Hematopoietic multipotent progenitor cell treated with erythropoietin and hydrocortisone succinate and interleukin-3 and kit ligand, for 4 days (in vitro differentiated cells): ENCODE results near the gene NCAM2.
A peak's percentile ranks its signal among the peaks of the same experiment; 100 is the strongest.

Source experiments
- DNase-seq: peaks from one replicate; pipeline ENCODE4 v3.0.0-alpha.2; 2015

NCAM2 gene

DNA sequence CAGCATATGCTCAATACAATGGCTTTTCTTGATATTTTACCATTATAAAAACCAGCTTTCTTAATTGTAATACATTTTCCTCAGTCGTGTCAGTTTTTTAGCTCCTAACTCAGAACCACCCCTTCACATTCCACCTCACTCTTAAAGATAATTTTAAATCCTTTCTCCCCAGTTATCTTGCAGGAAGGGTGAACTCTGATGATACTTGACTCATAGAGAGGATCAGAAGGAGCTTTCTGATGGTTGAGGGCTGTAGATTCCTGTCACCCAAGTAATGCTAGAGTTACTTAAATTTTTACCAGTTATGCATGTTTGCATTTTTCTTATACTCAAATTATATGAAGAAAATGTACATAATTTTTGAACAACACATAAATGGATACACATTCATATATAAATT, 233.7 kb downstream of the NCAM2 start:
- DNase-seq, result no peak

DNA sequence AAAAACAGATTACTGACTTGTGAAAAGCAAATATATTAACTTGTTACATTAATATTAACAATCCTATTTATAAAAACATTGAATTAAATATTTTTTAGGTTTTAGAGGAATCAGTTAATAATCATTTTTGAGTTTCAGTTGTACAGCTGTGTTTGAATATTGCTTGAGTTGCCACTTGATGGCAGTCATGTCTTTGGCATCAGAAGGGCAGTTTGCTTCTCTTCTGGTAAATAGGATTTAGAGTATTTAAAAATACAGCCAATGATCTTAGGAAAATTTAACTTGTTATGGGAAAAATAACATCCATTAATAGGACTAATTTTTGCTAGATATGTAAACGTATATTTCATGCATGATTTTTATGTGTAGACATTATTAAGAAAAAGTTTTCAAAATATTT, 234.1 kb downstream of the NCAM2 start:
- DNase-seq, result peak; percentile 49

DNA sequence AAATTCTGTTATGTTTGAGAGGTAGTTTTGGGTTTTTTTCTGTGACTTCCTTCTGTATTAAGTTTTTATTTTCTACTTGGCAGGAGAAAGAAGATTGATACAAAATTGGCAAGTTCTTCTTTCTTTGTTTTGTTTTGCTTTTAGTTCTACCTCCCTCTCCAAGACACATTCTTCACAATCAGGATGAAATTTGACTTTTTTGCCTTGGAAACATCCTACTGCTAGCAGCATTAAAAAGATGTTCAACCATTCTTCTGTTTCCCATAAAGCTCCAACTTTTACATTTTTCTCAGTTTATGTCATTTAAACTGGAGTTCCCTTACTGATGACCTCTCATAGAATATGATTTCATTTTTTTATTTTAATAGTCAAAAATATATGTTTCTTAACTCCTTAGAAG, 234.8 kb downstream of the NCAM2 start:
- DNase-seq, result no peak

DNA sequence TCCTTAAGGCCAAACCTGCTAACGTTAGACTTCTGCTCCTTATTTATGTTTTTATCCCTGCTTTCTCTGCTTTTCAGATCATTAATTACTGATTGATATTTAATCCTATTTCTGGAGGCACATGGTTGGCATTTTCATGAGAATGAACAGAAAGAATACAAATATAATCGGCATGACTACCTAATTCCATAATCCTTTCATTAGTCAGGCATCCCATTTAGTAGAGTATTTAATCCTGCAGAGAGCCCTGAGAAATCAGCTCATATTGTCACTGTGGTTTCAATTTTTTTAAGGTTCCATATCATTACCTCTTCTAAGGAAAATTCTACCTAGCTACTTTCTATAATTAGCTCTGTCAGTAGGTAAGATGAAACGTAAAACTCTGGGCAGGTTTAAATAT, 238.8 kb downstream of the NCAM2 start:
- DNase-seq, result no peak

DNA sequence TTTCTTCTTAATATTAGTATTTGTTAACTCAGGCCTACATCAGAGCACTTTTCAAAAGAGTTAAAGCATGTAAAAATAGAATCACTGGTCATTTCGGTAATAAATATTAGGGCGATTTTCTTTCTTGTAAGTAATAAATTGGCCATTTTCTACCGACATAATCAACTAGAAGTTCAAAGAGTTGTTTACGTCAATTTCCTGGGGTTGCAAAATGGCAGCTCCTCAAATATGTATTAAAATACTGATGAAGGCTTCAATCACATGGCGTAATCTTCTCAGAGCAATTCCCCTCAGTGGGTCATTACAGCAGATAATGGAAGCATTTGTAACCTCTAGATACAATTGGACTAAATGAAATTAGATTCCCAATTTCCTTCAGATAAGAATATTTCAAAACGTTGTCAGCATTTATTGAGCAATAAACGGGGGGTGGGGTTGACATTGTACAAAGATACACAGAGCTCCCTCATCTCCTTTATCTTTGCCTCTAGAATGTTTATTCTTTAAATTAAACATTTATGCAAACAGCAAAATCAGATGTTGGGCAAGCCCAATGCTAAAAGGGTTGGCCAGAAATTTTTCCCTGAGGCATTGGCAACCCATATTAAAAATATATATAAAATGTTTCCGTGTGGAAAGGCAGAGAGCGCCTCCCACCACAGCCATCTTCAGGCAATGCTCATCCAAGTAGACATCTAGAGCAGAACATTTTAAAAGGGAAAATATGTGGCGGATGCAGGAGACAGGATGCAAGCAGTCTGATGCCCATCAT, 240.6 kb downstream of the NCAM2 start:
- no peak for DNase-seq

DNA sequence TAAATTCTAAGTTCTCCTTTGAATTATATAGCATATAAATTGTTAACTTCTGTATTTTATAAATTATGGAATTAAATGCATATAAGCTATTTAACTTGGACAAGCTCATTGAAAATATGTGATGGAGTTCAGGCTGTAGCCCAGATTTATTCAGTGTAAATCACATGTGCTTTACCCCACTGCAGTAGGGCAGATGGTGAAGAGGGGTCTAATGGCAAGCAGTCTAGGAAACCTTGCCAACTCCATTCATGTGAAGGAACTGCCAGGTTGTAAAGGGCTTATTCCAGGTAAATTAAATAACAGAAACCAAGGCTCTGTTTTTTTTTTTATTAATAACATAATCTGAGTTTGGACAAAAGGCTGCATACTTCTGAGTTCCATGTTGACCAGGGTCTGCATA, 243.2 kb downstream of the NCAM2 start:
- no peak for DNase-seq

DNA sequence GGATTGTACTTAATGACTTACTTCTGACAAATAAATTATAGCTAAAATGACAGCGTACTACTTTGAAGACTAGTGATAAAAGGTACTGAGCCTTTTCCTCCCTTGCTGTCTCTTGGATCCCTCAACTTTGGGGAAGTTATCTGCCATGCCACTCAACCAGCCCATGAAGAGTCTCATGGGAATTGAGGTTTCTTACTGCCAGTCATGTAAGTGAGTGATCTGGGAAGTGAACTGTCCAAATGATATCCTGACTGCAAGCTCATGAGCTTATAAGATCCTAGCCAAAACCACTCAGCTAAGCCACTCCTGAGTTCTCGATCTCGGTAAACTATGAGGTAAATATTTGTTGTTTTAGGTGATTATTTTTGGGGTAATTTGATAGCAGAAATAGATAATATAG, 247.8 kb downstream of the NCAM2 start:
- DNase-seq, result no peak

DNA sequence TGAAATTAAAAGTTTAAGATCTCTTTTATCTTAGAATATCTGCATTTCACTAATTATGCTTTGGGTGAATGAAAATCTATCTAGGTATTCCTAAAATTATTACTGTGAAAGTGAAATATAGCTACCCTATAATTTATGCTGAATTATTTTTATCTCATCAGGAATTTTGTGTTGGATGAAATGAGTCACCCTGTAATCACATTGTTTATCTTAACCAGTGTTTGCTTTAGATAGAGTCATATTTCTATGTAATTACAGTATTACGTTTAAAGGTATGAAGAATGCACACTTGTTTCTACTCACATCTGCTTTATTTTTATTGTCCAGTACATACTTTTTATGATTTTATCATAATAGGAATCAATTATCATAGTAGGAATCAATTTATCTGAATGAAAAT, 249.2 kb downstream of the NCAM2 start:
- DNase-seq, result no peak

DNA sequence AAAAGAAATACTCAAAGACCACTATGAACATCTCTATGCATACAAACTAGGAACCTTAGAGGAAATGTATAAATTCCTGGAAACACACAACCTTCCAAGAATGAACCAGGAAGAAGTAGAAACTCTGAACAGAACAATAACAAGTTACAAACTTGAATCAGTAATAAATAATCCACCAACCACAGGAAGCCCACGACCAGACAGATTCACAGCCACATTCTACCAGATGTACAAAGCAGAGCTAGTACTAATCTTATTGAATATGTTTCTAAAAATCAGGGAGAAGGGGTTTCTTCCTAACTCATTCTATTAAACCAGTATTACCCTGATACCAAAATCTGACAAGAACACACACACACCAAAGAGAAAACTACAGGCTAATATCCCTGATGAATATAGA, 263.8 kb downstream of the NCAM2 start:
- no peak for DNase-seq

DNA sequence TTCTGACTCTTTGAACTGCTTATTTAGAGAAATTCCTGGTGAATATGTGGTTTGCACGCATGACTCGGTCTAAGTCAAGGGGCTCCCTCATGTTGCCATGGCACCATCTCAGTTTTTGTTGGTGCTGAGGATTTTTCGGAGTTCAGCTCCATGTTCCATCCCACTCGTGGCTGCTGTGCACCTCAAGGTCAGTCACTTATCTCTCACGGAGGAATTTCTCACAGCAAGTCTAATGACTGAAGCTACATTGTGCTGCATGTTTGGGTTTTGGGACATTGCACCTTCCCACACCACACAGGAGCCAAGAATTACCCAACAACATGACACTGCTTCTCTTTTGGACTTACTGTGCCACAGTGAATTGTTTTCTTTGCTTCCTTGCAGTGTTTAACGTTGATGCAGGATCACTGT, 269.9 kb downstream of the NCAM2 start:
- DNase-seq, result no peak

DNA sequence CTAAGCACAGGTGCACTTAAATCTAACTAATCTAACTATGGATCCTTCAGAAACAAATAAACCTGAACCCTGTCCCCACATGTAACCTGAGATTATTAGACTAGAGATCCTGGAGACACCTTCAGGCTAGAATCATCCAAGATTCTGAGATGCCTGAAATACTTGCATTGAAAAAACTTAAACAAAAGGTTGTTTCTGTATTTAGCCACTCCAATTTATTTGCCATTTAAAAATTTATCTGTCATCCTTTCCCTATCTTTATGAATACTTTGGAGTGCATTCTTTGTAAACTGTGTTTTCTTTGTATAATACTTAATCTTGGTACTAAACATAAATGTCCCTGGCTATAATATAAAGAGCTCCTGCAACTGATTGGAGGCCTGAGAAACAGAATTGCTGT, 270.7 kb downstream of the NCAM2 start:
- DNase-seq, result no peak

DNA sequence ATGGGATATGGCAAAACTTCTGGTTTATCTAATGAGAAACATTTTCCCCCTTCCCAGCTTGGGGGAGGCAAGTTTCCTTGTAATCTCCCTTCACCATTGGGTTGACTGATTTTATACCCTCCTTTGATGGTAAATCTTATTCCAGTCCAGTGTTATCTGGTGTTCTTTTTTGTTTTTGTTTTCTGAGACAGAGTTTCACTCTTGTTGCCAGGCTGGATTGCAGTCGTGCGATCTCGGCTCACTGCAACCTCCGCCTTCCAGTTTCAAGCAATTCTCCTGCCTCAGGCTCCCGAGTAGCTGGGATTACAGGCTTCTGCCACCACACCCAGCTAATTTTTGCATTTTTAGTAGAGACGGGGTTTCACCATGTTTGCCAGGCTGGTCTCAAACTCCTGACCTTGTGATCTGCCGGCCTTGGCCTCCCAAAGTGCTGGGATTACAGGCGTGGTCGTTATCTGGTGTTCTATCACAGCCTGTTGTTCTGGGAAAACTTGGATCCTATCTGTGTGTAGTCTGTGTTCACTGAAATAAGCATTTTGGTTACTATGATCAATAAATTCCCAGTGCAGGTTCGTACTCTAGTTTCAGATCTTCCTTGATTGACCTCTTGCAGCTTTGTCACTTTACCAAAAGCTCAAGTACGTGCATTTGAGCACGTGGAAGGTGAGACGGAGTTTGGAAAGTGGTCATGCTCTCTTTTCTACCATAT, 281.1 kb downstream of the NCAM2 start:
- DNase-seq, result no peak

DNA sequence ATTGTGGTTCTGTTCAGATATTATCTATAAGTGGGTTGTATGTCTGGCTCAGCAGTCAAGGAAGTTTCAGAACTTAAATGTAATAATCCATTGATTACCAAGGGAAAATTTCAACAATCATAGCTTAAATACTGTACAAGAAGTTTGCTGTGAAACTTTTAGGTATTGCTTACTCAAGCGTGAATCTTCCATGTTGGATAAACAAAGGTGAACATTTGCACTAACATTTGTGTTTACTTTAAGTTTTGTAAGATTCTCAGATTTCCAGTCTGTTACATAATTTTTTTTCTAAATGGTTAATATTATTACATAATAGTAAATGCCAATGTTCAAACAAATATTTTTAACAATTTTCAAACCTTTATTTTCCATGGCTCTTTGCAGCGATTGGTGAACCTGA, 285.6 kb downstream of the NCAM2 start:
- no peak for DNase-seq

DNA sequence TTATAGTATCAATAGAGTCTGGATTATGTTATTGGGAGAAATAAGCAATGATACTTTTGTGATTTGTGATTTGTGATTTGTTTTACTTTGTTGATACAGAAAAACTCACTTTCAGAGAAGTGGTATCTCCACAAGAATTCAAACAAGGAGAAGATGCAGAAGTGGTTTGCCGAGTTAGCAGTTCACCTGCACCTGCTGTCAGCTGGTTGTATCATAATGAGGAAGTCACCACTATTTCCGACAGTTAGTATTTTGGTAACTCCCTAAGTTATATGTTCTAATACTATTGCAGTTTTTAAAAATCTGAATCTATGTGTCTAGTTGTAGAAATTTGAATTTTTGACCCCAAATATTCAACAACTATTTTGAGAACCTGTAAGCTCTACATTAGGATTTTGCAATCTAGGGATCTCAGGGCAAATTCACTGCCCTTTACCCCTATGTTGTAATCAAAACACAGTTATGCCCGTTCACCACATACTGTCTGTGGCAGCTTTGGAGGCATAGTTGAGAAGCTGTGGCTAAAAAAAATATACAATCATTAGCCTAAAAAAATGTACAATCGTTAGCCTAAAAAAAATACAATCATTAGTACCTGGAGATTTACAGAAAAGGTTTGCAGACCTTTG, 288.1 kb downstream of the NCAM2 start:
- DNase-seq, result peak; percentile 2

DNA sequence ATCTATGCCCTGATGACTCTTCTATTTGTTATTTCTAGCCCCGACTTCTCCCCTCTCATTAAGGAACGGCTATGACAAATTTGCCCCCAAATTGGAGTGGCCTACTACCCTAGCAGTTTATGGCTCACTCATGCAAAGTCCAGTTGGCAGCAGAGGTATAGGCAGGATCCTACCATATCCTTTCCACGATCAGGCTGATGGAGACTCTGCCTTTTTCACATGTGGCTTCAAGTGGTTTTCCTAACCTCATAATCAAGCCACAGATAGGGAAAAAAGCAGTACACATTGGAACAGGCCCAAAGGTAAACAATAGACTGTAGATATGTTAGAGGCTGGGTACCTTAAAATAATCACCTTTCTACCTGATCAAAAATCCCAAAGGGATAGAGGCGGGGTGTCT, 292.5 kb downstream of the NCAM2 start:
- DNase-seq, result no peak

DNA sequence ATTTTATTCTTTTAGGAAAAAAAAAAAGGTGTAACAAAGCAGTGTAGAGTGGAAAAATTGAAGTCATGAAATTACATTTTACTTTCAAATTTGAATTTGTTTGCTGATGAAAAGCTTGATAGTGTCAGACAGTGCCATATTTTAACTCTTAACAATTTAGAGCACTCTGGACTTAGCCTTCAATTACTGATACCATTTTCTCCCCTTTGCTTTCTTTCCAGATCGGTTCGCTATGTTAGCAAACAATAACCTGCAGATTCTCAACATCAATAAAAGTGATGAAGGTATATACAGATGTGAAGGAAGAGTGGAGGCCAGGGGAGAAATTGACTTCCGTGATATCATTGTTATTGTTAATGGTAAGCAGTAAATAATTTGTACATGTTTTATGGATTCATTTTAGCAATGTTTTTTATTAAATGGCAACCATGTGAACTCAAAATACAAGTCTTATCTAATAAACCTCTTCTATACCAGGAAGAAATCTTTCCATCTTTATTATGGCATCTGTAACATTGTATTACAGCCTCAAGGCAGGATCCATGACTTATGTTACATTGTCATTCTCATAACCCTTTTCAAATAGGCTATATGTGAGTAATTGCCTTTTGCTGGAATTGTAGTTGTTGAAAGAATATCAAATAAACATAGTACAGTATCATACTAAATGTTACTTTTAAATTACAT, 293.8 kb downstream of the NCAM2 start:
- no peak for DNase-seq

DNA sequence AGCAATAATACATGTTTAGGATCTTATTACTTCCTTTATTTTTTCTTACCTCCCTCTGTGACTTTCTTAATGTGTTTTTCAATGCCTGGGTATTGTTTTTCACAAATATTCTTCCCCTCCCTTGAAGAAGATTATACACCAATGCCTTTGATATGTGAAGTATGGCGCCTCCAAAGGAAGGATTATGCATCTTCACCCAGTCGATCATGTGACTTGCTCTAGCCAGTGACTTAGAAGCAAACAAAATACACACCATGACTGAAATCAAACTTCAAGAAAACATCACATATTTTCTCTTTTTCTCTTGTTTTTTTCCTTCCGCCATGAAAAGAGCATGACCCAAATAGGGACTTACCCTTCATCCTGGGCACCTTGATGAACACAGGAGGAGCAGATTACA, 297.1 kb downstream of the NCAM2 start:
- DNase-seq, result no peak

DNA sequence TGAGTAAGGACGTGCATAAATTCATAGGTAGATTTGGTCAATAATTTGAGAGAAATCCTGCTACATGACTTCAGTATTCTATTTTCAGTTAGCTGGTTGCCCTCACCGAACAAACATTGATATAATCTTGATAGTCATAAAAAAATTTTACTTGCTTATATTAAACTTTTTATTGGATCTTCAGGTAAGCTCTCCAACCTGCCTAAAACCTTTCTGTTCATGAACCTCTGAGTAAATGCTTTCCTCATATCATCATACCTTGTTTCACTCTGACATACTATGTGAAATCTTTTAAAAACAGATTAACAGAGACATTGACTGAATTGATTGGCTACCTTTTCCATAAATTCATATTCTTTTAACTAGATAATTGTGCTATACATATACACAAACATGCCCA, 299.0 kb downstream of the NCAM2 start:
- DNase-seq, result no peak

DNA sequence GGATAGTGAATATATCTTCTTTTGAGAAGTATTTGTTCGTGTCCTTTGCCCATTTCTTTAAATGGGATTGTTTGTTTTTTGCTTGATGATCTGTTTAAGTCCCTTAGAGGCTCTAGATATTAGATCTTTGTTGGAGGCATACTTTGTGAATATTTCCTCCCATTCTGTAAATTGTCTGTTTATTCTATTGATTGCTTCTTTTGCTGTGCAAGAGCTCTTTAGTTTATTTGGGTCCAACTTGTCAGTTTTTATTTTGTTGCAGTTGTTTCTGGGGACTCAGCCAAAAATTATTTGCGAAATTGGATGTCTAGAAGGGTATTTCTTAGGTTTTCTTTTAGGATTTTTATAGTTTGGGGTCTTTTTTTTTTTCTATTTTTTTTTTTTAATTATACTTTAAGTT, 302.8 kb downstream of the NCAM2 start:
- no peak for DNase-seq

DNA sequence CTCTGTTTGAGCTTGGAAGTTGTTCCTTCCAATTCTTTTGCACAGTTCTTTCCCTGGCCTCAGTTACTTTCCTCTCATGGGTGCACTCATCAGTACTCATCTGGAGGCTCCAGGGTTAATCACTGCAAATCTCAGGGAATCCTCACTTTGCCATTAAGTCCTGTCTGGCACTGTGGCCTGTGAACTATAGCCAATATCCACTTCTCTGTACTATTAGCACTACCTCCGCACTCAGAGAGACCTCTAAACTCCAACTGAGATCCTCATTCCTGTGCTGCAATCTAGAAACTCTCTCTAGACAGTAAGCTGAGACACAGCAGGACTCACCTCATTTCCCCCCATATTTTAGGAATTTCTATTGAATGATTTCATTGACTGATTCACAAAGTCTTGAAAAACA, 311.3 kb downstream of the NCAM2 start:
- no peak for DNase-seq

DNA sequence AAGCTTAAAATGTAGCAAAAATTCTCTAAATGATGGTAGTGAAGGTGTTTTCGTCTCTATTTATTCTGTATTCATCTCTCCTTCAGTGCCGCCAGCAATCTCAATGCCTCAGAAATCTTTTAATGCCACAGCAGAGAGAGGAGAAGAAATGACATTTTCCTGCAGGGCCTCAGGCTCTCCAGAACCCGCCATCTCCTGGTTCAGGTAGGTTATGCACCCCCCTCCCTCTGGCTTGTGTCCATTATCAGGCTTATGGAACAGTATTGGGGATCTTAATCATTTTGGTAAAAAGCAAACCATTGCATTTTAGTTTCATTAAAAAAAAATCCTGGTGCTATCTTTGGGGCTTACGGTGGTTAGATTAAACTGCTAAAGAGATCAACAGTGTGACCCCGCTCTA, 326.1 kb downstream of the NCAM2 start:
- peak; percentile 0 for DNase-seq

DNA sequence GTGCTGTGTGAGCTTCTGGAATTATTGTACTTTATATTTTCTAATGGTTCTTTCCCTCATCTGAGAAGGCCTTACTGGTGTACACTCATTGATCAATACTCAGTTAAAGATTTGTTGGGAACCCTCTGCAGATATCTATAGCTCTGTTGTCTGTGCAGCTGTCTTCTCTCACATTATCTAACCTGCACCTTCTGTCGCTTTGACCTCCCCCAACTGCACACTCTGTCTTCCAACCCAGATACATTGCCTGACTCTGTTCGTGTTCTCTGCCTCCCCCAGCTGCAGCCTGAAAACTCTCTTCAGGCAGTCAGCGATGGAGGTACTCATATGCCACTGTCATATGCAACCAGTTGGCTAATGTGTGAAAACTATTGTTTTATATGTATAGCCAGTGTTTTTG, 334.3 kb downstream of the NCAM2 start:
- no peak for DNase-seq

DNA sequence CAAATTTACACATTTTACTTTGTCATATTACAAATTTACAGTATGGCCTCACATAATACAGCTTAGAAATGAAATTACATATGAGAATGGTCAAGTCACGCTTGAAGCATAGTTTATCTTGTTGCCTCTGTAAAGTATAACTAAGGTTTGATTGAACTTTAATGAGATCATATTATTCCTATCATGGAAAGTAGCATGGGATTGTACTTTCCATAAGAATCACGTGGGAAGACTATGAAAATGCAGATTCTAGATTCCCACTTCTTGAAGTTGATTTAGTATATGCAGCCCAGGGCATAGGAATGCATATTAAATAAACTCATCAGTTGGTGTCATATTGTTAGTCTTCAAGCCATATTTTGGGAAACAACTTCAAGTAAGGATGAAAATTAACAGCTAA, 342.8 kb downstream of the NCAM2 start:
- no peak for DNase-seq

DNA sequence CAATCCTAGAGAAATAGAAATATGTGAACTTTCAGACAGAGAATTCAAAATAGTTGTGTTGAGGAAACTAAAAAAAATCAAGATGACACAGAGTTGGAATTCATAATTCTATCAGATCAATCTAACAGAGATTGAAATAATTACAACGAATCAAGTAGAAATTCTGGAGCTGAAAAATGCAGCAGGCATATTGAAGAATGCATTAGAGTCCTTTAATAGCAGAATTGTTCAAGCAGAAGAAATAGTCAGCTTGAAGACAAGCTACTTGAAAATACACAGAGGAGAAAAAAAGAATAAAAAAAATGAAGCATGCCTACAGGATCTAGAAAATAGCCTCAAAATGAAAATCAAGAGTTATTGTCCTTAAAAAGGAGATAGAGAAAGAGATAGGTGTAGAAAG, 347.1 kb downstream of the NCAM2 start:
- DNase-seq, result no peak
